ENCODE data around the gene CCDC185.

- TF ChIP-seq CTCF (IDR thresholded peaks at IDR 0.05) (no peak), POLR2A (IDR thresholded peaks at IDR 0.05) (no peak)
These were observed 40.3 kb upstream of the CCDC185 start for GRCh38 chr1:223352944-223353343.

Data from suprapubic skin (tissue), 3 donors.